AG09309 (cell line): Measurements from ENCODE around the gene CAPN14.

Source experiments
- DNase-seq: peaks from one replicate; pipeline ENCODE4 v3.0.0-alpha.2; 2010; ENCODE audit warnings: low read depth
- H3K4me3 ChIP-seq: 2 replicates; pipeline ENCODE4 v1.5.1; 2011; ENCODE audit warnings: mild to moderate bottlenecking, low read depth, low read length, moderate library complexity; ENCODE audit not compliant: control insufficient read depth
- CTCF ChIP-seq: IDR thresholded peaks from 2 replicates; pipeline ENCODE4 v1.5.1; 2011; ENCODE audit warnings: mild to moderate bottlenecking, low read depth, low read length, inconsistent platforms; ENCODE audit not compliant: insufficient read depth, control insufficient read depth; ENCODE audit errors: missing control alignments

CAPN14 gene

GRCh38 chr2:31161637-31162036 lies 55.7 kb downstream of the CAPN14 start:
- TF ChIP-seq CTCF, result no peak
- no peak overlapping the region for H3K4me3 ChIP-seq
- no peak for DNase-seq

- no peak for DNase-seq
- no peak overlapping the region for H3K4me3 ChIP-seq
- peak; percentile 10 for TF ChIP-seq CTCF
Measured at GRCh38 chr2:31151501-31151900, 65.8 kb downstream of the CAPN14 start.

- no peak for DNase-seq
- no peak for TF ChIP-seq CTCF
- H3K4me3 ChIP-seq, result no peak overlapping the region
Measured at GRCh38 chr2:31150120-31150670, 67.1 kb downstream of the CAPN14 start.

- no peak overlapping the region for H3K4me3 ChIP-seq
- DNase-seq, result no peak
- no peak for TF ChIP-seq CTCF
Measured at GRCh38 chr2:31148514-31148913, 68.8 kb downstream of the CAPN14 start.

- DNase-seq, result no peak
- no peak for TF ChIP-seq CTCF
- H3K4me3 ChIP-seq, result no peak overlapping the region
Measured at GRCh38 chr2:31147645-31148044, 69.7 kb downstream of the CAPN14 start.

- TF ChIP-seq CTCF, result no peak
- H3K4me3 ChIP-seq, result no peak overlapping the region
- DNase-seq, result no peak
Measured at GRCh38 chr2:31142110-31142509, 75.2 kb downstream of the CAPN14 start.
